SH-SY5Y (cell line): ENCODE data around the gene IL5.

ENCODE experiments used
- GATA2 ChIP-seq: IDR thresholded peaks from 2 replicates; pipeline ENCODE4 v1.6.1; 2011; ENCODE audit warnings: mild to moderate bottlenecking, low read depth, low read length
- GATA3 ChIP-seq: IDR thresholded peaks from 2 replicates; pipeline ENCODE4 v1.6.1; 2011; ENCODE audit warnings: low read depth, mild to moderate bottlenecking, low read length, moderate library complexity

The IL5 gene

GRCh38 chr5:132547269-132547668, 3.9 kb upstream of the IL5 start:
- TF ChIP-seq GATA2, result no peak
- TF ChIP-seq GATA3, result no peak

GRCh38 chr5:132546108-132546507, 2.8 kb upstream of the IL5 start:
- TF ChIP-seq GATA3 (no peak), GATA2 (no peak)

- TF ChIP-seq GATA2 (no peak), GATA3 (no peak)
These were observed 2.6 kb downstream of the IL5 start for GRCh38 chr5:132540764-132541163.

- TF ChIP-seq GATA2, result no peak
- no peak for TF ChIP-seq GATA3
These were observed 3.2 kb downstream of the IL5 start for GRCh38 chr5:132540149-132540548.

GRCh38 chr5:132539716-132540115, 3.6 kb downstream of the IL5 start:
- TF ChIP-seq GATA2 (no peak), GATA3 (no peak)

GRCh38 chr5:132530946-132531345, 12.4 kb downstream of the IL5 start:
- TF ChIP-seq GATA3 (no peak), GATA2 (no peak)

- TF ChIP-seq GATA2 (no peak), GATA3 (no peak)
These were observed 14.3 kb downstream of the IL5 start for GRCh38 chr5:132528866-132529634.

GRCh38 chr5:132528021-132528420, 15.3 kb downstream of the IL5 start:
- TF ChIP-seq GATA3, result no peak
- TF ChIP-seq GATA2, result no peak

GRCh38 chr5:132526974-132527564, 16.3 kb downstream of the IL5 start:
- TF ChIP-seq GATA3 (no peak), GATA2 (no peak)

- no peak for TF ChIP-seq GATA3
- TF ChIP-seq GATA2, result no peak
These were observed 16.9 kb downstream of the IL5 start for GRCh38 chr5:132526290-132526973.

GRCh38 chr5:132525299-132525724, 18.0 kb downstream of the IL5 start:
- TF ChIP-seq GATA3, result no peak
- no peak for TF ChIP-seq GATA2

GRCh38 chr5:132510076-132510475, 33.2 kb downstream of the IL5 start:
- no peak for TF ChIP-seq GATA3
- no peak for TF ChIP-seq GATA2

GRCh38 chr5:132506094-132506692, 37.1 kb downstream of the IL5 start:
- TF ChIP-seq GATA2 (no peak), GATA3 (no peak)

- no peak for TF ChIP-seq GATA3
- no peak for TF ChIP-seq GATA2
These were observed 37.7 kb downstream of the IL5 start for GRCh38 chr5:132505641-132506040.
